GM21381 (cell line): ENCODE measurements around the gene SNRPB.

Source experiments
- ATAC-seq: cut with Tn5 transposase; IDR thresholded peaks from one replicate; pipeline ENCODE4 v1.9.1; 2021; ENCODE audit warnings: mild to moderate bottlenecking, moderate library complexity; ENCODE audit not compliant: unreplicated experiment

Gene SNRPB

GRCh38 chr20:2475850-2476741, 5.5 kb upstream of the SNRPB start:
- ATAC-seq = no peak

- ATAC-seq = no peak
Measured at GRCh38 chr20:2473516-2473915, 2.9 kb upstream of the SNRPB start.

- peak; percentile 36 for ATAC-seq
Measured at GRCh38 chr20:2469991-2470422, 582 bp downstream of the SNRPB start.

- ATAC-seq = no peak
Measured at GRCh38 chr20:2468581-2469407, 1.8 kb downstream of the SNRPB start.

- ATAC-seq = no peak
Measured at GRCh38 chr20:2467412-2467811, 3.2 kb downstream of the SNRPB start.

GRCh38 chr20:2465100-2465499, 5.5 kb downstream of the SNRPB start:
- ATAC-seq = no peak

- ATAC-seq = no peak
Measured at GRCh38 chr20:2463616-2464365, 6.8 kb downstream of the SNRPB start.

- no peak for ATAC-seq
Measured at GRCh38 chr20:2462484-2462883, 8.1 kb downstream of the SNRPB start.

GRCh38 chr20:2460752-2461424, 9.7 kb downstream of the SNRPB start:
- ATAC-seq = no peak

GRCh38 chr20:2459981-2460751, 10.4 kb downstream of the SNRPB start:
- ATAC-seq = no peak

- no peak for ATAC-seq
Measured at GRCh38 chr20:2458919-2459499, 11.6 kb downstream of the SNRPB start.

- no peak for ATAC-seq
Measured at GRCh38 chr20:2455771-2456497, 14.7 kb downstream of the SNRPB start.

- ATAC-seq = no peak
Measured at GRCh38 chr20:2453792-2454191, 16.8 kb downstream of the SNRPB start.

GRCh38 chr20:2451939-2452732, 18.5 kb downstream of the SNRPB start:
- ATAC-seq = no peak

GRCh38 chr20:2451422-2451821, 19.2 kb downstream of the SNRPB start:
- no peak for ATAC-seq

GRCh38 chr20:2449386-2449785, 21.2 kb downstream of the SNRPB start:
- ATAC-seq = no peak

- ATAC-seq = no peak
Measured at GRCh38 chr20:2446845-2447244, 23.7 kb downstream of the SNRPB start.

GRCh38 chr20:2431185-2431584, 39.4 kb downstream of the SNRPB start:
- no peak for ATAC-seq
